GM19238 (cell line): Measurements from ENCODE around the gene DOCK4.
"Not testable (repeated sequence)": the region's sequence is repeated elsewhere in the genome, so short reads cannot be mapped to it uniquely, and the experiment has no call there.

Experiments
- DNase-seq: peaks from one replicate; pipeline ENCODE4 v3.0.0; 2011; ENCODE audit warnings: low spot score; ENCODE audit not compliant: insufficient read length

DOCK4 gene

DNA sequence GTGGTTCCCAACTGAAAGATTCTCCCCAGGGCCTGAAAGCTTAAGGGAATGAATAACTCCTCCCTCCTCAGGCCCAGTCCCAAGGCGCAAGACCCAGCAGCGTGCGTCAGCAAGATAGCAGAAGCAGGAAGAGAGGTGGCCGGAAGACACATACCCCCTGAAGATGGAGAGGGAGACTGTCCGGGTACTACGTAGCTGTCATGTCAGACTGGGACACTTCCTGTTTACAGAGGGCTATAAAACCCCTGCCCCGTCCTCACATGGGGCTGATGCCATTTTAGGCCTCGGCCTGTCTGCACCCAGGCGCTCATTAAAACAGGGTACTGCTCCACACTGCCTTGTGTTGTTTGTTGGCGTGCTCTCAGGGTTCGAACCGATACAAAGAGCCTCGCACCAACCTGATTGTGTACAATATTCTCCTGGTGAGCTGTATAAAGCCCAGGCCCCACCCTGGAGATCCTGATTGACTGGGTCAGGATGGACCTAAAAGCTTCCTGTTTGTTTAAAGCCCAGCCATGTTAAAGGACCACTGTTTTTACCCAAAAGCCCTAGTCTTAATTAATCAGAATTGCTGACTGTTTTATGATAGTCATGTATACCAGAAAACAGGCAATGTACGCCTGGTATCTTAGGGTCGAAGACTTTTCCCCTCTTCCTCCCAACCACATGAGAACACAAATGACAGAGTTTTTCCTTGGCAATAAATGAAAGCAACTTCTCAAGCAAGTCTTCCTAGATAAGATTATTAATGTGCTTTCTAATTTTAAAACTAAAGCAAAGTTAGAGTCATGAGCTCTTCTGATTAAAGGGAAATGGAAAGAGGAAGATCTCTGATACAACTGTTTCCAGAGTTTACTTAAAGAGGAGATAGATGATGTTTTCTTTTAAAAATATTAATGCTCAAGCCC is 251.5 kb downstream of the DOCK4 start:
- DNase-seq = no peak

DNA sequence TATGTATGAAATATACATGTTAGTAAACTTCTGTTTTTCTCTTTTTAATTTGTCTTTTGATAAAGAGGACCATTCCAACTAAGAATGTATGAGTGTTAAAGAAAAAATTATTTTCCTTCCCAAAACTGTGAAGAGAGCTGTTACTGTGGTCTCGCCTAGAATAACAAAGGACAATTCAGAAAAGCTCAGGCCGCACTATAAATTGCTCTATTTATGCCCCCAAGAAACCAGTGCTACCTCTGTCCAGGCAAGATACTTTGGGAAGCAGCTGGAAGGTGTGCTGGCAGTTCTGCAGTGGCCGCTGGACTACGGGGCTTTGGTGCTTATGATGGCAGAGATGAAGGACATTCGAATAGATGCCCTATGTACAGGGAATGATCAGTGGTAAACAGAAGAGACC is 252.1 kb downstream of the DOCK4 start:
- no peak for DNase-seq

DNA sequence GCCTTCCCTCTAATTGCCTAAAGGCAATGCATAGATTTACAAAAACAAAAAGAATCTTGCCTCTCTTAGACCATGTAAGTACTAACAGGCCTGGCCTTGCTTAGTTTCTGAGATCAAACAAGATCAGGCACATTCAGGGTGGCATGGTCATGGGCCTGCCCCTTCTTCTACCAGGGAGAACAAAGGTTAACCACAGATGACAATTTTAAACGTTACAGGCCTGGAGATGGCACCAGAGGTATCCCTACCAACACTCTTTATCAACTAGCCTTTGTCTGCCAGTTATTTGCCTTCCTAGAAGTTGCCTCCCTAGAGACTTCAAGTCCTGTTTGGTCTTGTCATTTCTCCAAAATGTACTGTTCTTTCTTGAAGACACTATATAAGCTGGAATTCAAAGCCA is 252.6 kb downstream of the DOCK4 start:
- DNase-seq = no peak

DNA sequence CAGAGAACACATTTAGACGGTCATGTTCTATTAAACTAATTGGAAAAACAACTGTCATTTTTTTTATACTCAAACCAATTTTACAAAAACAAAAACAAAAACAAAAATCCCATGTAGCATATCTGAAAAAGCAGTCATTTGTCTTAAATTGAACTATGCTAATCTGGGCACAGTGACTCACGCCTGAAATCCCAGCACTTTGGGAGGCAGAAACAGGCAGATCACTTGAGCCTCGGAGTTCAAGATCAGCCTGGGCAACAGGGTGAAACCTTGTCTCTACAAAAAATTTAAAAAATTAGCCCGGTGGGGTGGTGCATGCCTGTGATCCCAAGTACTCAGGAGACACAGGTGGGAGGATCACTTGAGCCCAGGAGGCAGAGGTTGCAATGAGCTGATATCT is 253.4 kb downstream of the DOCK4 start:
- DNase-seq = no peak

DNA sequence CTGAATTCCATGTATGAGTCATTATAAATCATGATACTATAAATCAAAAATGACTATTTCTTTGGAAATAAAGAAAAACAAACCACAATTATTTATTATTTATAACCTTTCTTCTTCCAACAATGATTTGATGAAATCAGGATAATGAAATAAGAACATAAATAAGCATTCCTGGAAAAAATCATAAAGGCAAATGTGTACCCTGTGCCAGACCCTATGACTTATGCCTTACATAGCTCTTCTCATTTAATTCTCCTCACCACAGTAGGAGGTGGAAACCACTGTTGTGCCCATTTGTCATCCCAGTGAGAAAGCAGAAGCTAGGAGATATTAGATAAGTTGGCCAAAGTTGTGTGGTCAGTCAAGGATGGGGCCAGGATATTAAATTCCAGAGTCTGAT is 255.1 kb downstream of the DOCK4 start:
- no peak for DNase-seq

DNA sequence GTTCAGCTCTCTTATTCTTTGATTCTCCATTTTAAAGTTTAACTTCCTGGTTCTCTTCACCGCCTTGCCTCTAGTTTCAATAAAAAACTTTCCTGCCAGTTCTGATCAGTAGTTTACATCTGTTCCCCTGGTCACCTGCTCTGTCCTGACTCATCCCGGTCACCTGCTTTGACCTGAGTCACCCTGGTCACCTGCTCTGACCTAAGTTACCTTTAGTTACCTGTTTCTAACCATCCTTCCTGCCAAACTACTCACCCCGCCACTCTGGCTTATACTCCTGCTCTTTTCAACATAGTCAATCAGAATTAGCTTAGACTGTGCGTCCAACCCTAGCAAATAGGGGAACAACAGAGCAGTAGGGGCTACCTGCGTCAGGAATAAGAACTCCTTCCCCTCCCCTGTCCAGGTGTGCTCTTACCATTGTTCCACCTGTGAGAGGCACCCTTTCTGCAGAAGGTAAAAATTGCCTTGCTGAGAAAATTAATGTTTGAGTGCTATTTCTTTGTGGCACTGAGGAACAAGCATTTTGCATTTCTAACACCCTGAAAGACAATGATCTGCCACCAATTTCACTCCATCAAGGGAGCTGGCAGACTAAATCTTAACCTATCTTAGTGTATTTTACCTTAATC is 263.6 kb downstream of the DOCK4 start:
- no peak for DNase-seq

DNA sequence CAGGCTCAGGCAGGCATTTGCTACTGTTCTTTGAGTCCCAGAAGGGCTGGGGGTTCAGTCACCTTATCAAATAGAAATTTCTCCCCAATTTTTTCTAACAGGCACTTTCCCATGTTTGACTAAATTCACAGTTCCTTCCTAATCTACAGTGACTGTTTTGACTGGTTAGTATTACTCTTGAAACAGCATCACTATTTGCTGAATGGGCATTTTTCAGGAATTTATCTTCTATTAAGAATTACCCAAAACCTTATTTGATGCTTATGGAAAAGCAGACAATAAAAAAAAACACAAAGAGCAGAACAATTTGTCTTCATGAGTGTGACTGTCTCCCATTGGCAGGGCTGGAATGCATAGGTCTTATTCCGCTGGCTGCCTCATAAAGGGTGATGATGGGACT is 269.0 kb downstream of the DOCK4 start:
- no peak for DNase-seq

DNA sequence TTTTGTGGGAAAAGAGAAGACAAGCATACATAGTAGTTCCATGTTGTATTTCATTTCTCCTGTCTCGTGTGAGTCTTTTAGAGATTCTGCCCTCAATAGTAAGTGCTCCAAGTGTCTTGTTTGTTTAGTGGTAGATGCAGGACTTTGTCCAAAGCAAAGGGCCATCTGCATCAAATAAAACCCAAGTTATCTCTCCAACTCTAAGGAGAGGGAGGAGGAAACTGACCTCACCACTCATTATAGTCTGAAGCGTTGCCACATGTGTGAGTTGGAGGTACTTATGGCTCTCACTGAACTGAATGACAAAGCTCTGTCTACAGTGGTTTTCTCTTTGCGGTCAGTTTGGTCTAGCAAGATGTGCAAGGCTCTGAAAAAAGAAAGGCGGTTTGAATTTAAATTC is 272.6 kb downstream of the DOCK4 start:
- DNase-seq = no peak

DNA sequence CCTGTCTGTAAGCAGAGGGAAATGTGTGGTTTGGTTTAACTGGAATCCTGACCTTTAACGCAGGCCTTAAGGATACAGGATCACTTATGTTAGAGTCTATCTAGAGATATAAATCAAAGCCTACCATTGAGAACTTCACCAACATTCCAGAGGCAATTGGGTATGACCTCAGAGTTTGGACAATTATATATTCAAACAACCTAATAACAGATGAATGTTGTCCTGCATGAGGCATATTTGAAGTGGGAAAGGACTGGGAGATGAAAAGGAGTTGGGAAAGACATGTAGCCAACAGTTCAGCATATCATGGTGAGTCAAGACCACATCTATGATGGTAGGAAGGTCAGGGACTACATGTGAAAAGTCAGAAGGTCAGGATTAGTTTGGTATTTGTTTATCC is 274.2 kb downstream of the DOCK4 start:
- DNase-seq = no peak

DNA sequence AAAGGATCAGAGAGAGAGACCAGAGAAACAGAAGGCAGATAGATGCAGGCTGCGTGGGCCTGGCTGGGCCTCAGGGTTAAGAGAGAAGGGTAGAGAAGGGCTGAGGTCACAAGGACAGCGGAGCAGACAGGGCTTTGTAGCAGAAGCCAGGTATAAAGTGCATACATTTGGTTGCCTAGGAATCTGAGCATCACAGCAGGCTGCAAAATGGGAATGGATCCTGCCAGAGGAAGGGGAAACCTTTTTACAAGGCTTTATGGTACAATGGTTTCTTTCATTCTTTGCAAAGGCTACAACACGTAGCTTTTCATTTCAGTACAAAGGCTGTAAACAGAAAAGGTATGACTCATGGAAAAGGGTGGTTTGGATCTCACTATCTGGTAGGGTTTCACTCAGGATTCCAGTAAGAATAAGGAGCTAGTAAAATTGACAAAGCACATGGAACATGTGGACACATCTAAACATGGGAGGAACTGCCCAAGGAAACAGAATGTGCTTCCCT is 275.1 kb downstream of the DOCK4 start:
- DNase-seq = no peak

DNA sequence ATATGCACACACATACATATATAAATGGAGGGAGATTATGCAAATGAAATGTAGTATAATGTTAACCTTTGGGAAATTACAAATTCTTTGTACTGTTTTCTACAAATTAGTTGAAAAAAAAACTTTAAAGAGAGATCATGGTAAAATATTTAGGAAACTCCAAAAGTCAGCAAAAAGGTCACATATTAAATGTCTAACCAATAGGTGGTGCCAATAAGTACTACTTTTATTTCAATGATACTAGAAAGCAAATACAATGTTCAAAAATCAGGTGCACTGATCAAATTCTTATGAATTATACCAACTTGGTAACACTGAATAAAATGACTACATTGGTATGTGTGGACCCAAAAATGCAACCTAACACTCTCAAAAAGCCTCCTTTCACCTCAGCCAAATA is 276.9 kb downstream of the DOCK4 start:
- no peak for DNase-seq

DNA sequence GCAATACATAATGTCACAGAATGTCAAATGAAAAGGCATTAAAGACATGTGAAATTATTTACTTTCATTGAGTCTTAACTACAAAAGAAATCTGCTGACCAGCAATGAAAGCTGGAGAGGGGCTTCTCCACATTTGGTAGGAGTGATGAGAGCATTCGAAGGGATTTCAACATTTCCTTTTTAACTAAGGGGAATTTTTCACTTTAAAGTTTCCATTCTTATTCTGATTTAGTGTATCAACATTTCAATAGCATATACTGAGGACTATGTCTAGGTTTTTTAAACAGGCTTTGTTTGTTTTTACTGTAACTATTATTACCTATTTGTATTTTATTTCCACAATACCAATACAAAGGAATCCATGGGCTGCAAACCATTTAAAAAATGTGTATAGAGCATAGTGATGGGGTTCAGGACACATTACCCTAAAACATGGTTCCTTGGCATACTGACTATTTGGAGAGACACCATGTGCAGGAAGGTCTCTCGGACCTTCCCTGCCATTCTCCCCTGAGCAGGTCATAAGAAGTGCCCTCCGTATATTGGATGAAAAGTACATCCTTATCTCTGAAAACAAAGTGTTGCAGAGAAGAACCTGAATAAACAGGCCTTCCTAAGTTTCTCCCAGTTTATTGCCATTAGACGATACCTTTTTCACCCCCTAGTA is 278.7 kb downstream of the DOCK4 start:
- no peak for DNase-seq

DNA sequence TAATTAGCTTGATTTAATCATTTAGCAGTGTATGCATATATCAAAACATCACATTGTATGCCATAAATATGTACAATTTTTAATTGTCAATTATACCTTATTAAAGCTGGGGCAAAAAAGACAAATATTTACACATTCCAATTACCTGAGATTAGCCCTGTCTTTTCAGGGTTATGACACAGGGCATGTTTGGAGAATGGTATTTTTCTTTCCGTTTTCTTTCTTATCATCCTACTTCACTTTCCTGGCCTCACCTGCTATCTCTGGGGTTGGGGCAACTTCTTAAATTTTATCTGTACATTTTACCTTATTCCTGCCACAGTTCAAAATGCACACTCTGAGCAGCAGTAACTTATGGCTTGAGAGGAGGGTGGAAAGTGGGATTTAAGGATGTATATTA is 285.9 kb downstream of the DOCK4 start:
- no peak for DNase-seq

DNA sequence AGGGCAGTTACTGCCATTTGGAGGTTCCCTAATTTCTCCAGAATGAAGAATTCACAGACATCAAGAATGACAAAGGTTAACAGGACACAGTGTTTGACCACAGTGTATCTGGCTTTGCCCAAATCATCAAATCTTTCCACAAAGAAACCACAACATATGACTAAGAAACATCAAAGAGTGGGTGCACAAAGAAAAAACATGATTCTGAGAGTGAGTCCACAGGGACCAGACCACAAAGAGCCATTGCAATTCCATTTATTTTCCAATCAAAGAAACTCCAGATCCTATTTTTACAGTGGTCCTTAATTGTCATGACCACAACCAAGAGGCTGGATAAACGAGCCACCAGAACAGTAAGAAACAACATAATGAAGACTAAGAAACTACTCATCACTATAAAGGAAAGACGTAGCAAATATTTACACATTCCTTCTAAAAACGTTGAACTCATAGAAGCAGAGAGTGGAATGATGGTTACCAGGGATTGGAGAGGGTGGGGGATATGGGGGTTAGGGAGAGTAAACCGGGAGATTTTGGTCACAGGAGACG is 286.5 kb downstream of the DOCK4 start:
- DNase-seq = no peak

DNA sequence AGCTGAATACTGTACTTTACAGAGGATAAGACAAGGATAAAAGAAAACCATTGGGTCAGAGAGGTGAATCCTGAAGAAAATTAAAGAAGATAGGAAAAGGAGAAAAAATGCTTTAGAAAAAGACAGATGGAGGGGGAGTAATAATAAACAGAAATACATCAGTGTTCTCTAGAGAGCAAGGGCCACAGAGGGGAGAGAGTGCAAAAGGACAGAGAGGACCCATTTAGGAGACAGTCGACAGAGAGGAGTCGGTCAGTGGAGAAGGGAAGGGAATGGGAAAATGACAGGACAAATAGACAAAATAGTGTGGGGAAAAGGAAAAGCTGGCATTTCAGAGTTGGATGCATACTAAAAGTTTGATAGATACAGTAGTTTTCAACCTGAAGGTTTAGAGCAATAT is 287.0 kb downstream of the DOCK4 start:
- DNase-seq = no peak

DNA sequence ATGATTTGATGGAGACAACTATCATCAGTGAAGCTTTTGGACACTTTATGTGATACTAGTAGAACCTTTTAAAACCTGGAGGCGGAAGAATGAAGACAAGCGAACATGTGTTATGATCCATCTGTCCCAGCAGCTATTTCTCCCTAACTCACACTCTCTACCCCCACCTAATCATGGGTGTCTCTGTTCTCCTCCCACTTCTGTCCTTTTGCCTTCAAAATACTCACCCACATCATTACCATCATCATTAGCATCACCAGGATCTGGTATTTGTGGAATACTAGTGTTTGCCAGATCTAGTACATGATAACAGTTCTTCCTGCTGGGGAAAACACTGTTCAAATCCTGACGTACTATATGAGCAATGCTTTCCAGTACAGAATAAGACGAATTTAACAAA is 287.7 kb downstream of the DOCK4 start:
- DNase-seq = no peak

DNA sequence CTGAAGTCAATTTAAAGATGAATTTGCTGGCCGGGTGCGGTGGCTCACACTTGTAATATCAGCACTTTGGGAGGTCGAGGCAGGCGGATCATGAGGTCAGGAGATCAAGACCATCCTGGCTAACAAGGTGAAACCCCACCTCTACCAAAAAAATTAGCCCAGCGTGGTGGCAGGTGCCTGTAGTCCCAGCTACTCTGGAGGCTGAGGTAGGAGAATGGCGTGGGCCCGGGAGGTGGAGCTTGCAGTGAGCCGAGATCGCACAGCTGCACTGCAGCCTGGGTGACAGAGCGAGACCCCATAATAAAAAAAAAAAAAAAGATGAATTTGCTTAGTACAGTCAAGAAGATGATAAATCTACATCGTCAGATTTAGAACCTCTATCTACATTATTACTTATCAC is 288.8 kb downstream of the DOCK4 start:
- DNase-seq = not testable (repeated sequence)

DNA sequence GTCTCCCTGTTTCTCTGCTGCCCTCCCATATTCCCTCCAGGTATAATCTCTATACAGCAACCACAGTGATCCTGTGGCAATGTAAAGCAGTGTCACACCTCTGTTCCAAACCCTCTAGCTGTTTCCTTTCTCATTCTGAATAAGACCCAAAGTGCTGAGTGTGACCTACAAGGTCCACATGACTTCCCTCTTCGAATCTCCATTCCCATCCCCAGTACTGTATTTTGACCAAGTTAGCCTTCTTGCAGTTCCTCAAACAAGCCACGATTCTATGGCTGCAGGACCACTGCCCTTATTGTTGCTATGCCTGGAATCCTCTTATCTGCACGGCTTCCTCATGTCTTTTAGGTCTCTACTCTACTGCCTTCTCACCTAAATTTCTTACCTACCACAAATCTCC is 291.9 kb downstream of the DOCK4 start:
- DNase-seq = no peak

DNA sequence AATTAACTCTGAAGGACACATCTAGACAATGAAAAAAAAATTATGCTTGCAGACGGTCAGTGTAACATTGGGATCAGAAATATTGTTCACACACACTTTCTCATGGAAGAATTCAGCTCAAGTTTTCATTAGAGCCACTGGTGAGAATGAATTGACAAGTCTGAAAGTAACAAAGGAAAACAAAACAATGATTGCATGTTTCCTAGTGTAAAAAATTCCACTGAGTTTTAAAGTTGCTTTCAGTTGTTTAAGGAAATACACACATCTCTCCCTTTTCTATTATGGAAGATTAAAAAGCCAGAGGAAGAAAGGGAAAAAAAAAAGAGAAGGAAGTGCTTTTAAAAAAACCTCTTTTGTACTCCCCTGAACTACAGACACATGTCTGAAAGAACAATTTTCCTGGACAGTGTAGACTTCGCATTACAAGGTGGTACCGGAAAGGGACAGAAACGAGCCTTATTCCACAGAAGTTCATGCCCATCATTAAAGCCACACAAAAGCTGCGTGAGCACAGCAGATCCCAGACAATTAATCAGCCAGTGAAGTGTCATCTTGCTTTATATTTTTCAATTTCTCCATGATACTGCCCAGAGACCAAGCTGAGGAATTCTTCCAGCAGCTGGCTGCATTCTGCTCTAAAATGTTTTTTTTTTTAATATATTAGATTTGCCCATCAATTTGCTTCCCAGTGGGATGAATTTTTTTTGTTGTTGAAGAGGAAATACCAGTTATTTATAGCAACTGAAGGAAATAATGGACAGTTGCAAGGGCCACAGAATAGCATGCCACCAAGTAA is 294.8 kb downstream of the DOCK4 start:
- DNase-seq = no peak

DNA sequence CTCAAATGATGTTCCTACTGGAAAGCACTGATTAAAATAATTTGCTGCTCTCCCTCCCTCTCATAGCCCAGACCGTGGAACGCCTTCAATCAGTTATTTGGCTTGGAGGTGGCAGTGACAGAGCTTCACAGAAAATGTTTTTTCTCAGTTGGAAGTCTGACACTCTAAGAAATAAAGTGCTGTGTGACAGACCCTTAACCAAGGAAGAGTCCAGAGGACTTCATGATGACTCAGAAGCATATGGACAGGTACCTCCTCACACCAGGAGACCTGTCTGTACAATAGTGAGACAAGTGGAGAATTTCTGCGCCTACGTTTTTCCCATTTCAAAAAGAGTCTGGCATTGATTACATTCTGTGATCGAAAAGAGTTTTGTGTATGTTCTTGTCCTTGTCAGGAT is 295.5 kb downstream of the DOCK4 start:
- no peak for DNase-seq

DNA sequence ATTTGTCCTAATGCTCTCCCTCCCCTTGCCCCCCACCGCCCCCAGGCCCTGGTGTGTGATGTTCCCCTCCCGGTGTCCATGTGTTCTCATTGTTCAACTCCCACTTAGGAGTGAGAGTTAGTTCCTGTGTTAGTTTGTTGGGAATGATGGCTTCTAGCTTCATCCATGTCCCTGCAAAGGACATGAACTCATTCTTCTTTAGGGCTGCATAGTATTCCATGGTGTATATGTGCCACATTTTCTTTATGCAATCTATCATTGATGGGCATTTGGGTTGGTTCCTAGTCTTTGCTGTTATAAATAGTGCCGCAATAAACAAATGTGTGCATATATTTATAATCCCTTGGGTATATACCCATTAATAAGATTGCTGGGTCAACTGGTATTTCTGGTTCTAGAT is 297.5 kb downstream of the DOCK4 start:
- DNase-seq = not testable (repeated sequence)
